Amygdala (tissue), 56 donors: ENCODE measurements around the gene ZNF639.
A peak's percentile ranks its signal among the peaks of the same experiment; 100 is the strongest.

Experiments
- DNase-seq, 56 donors: peaks; one replicate each; lab custom pipeline; 2025; lab: John Stamatoyannopoulos, UW

The ZNF639 gene

GRCh38 chr3:179309225-179310078 lies 13.4 kb upstream of the ZNF639 start:
- DNase-seq: no peak

GRCh38 chr3:179318876-179319275 lies 4.0 kb upstream of the ZNF639 start:
- DNase-seq: no peak

GRCh38 chr3:179321668-179322285 lies 1.1 kb upstream of the ZNF639 start:
- peak in 16 of 56 donors; percentile 0 to 59 (median 16) for DNase-seq

- peak in 53 of 56 donors; percentile 10 to 78 (median 58) for DNase-seq
Observed at GRCh38 chr3:179323197-179324110, 623 bp downstream of the ZNF639 start.

- DNase-seq: peak in 1 of 56 donors; percentile 21
Observed at GRCh38 chr3:179324270-179324754, 1.5 kb downstream of the ZNF639 start.

- DNase-seq: no peak
Observed at GRCh38 chr3:179330438-179330837, 7.6 kb downstream of the ZNF639 start.

- DNase-seq: no peak
Observed at GRCh38 chr3:179332240-179332639, 9.4 kb downstream of the ZNF639 start.

GRCh38 chr3:179333084-179333483 lies 10.3 kb downstream of the ZNF639 start:
- no peak for DNase-seq

GRCh38 chr3:179336345-179336929 lies 13.6 kb downstream of the ZNF639 start:
- DNase-seq: no peak

- DNase-seq: peak; percentile 42 to 97 (median 90)
Observed at GRCh38 chr3:179347345-179348194, 24.7 kb downstream of the ZNF639 start, which contains the start of gene MFN1. Gene MFN1 (plus strand): TSS chr3:179347709. CDS start chr3:179348852, 1,143 bp downstream.

GRCh38 chr3:179348325-179349013 lies 25.6 kb downstream of the ZNF639 start:
- DNase-seq: no peak

- no peak for DNase-seq
Observed at GRCh38 chr3:179355996-179356395, 33.2 kb downstream of the ZNF639 start.

- no peak for DNase-seq
Observed at GRCh38 chr3:179363332-179363731, 40.5 kb downstream of the ZNF639 start.

GRCh38 chr3:179369621-179370020 lies 46.8 kb downstream of the ZNF639 start:
- DNase-seq: no peak

- no peak for DNase-seq
Observed at GRCh38 chr3:179373938-179374337, 51.1 kb downstream of the ZNF639 start.

GRCh38 chr3:179375091-179375999 lies 52.5 kb downstream of the ZNF639 start:
- no peak for DNase-seq

- DNase-seq: no peak
Observed at GRCh38 chr3:179376474-179376873, 53.6 kb downstream of the ZNF639 start.
